Upper lobe of right lung (tissue), 1 donor: ENCODE data around the gene KRTAP5-10. TPM values are rescaled to one million over a fixed set of nuclear protein-coding genes. Genes with fewer than 3 reads are reported as not detected.
"Not testable (repeated sequence)": the region's sequence is repeated elsewhere in the genome, so short reads cannot be mapped to it uniquely, and the experiment has no call there.

Source experiments
- ATAC-seq: fragments of 200-7000 bp; cut with Tn5 transposase; one replicate; pipeline ENCODE4 v1.9.1; 2020; ENCODE audit warnings: mild to moderate bottlenecking, moderate library complexity
- DNase-seq: peaks from one replicate; pipeline ENCODE4 v3.0.0-alpha.2; 2020
- H3K27ac ChIP-seq: fragments of 200-600 bp; one replicate; pipeline ENCODE4 v1.8.0; 2022
- H3K27me3 ChIP-seq: fragments of 200-600 bp; one replicate; pipeline ENCODE4 v1.8.0; 2022; ENCODE audit warnings: mild to moderate bottlenecking
- H3K36me3 ChIP-seq: fragments of 200-600 bp; one replicate; pipeline ENCODE4 v1.8.0; 2022
- H3K4me1 ChIP-seq: fragments of 200-600 bp; one replicate; pipeline ENCODE4 v1.8.0; 2022
- H3K4me3 ChIP-seq: fragments of 200-600 bp; one replicate; pipeline ENCODE4 v1.8.0; 2022; ENCODE audit warnings: mild to moderate bottlenecking
- H3K9me3 ChIP-seq: fragments of 200-600 bp; one replicate; pipeline ENCODE4 v1.8.0; 2022
- intact Hi-C: fragments of 100-400 bp; cut with DNase I; formaldehyde crosslinking; loops from one replicate; pipeline ENCODE4 v1.11.0; 2022
- total RNA-seq: library from RNA; stranded (reverse); fragmentation: NEBNext Ultra II Directional; extraction: Animal tissue kit (Norgen Biotek cat#: 25700); gene quantifications from one replicate; pipeline ENCODE4 v1.2.1, GENCODE V29; 2021
- TF ChIP-seq, protein P1 (sequence below): fragments of 200-600 bp; IDR thresholded peaks from one replicate; pipeline ENCODE4 v1.8.0; 2022; ENCODE audit warnings: antibody characterized with exemption
- donor health status: DM: no; HTN: yes; CAD: no; lungs with severe emphysema.

Gene KRTAP5-10
- total RNA-seq, 1 donor from 2014 or later: not detected

- intact Hi-C loops: no loop called here
- no peak for DNase-seq
- no peaks in the 10 kb centered on the region for H3K27me3 ChIP-seq
- TF ChIP-seq, protein P1, sequence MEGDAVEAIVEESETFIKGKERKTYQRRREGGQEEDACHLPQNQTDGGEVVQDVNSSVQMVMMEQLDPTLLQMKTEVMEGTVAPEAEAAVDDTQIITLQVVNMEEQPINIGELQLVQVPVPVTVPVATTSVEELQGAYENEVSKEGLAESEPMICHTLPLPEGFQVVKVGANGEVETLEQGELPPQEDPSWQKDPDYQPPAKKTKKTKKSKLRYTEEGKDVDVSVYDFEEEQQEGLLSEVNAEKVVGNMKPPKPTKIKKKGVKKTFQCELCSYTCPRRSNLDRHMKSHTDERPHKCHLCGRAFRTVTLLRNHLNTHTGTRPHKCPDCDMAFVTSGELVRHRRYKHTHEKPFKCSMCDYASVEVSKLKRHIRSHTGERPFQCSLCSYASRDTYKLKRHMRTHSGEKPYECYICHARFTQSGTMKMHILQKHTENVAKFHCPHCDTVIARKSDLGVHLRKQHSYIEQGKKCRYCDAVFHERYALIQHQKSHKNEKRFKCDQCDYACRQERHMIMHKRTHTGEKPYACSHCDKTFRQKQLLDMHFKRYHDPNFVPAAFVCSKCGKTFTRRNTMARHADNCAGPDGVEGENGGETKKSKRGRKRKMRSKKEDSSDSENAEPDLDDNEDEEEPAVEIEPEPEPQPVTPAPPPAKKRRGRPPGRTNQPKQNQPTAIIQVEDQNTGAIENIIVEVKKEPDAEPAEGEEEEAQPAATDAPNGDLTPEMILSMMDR: no peak
- no peak for ATAC-seq
- no peak overlapping the region for H3K4me3 ChIP-seq
- no peak overlapping the region for H3K27ac ChIP-seq
- no peaks in the 10 kb centered on the region for H3K4me1 ChIP-seq
- no peaks in the 10 kb centered on the region for H3K36me3 ChIP-seq
- H3K9me3 ChIP-seq: no peaks in the 10 kb centered on the region
Observed at GRCh38 chr11:71538666-71538990, 26.7 kb upstream of the KRTAP5-10 start.

DNA sequence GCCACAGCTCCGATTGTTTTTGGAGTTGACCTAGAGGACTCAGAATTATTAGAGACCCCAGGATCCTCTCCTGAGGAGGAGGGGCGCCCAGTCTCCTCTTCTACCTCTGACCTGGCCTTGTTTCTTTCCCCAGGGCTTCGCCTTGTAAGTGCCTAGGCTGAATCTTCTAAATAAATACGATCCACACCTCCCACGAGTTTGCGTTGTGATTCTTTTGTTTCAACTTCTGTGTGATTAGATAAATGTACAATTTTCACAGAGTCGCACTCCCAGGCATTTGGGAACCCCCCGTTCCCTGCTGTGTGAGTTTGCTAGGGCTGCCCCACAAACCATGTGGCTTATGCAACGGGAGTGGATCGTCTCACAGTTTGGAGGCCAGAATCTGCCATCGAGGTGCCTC, 26.3 kb upstream of the KRTAP5-10 start:
- intact Hi-C loops: no loop called here
- no peaks in the 10 kb centered on the region for H3K27me3 ChIP-seq
- no peak for ATAC-seq
- H3K36me3 ChIP-seq: no peaks in the 10 kb centered on the region
- peak; percentile 26 for DNase-seq
- H3K4me1 ChIP-seq: no peaks in the 10 kb centered on the region
- no peak overlapping the region for H3K27ac ChIP-seq
- H3K9me3 ChIP-seq: no peaks in the 10 kb centered on the region
- TF ChIP-seq, protein P1: no peak
- no peak overlapping the region for H3K4me3 ChIP-seq

- H3K4me1 ChIP-seq, intact Hi-C loops, H3K36me3 ChIP-seq, H3K9me3 ChIP-seq, H3K4me3 ChIP-seq, H3K27me3 ChIP-seq, ATAC-seq, H3K27ac ChIP-seq: not testable (repeated sequence)
- peak; percentile 34 for DNase-seq
Observed at GRCh38 chr11:71539971-71540370, 25.4 kb upstream of the KRTAP5-10 start.

DNA sequence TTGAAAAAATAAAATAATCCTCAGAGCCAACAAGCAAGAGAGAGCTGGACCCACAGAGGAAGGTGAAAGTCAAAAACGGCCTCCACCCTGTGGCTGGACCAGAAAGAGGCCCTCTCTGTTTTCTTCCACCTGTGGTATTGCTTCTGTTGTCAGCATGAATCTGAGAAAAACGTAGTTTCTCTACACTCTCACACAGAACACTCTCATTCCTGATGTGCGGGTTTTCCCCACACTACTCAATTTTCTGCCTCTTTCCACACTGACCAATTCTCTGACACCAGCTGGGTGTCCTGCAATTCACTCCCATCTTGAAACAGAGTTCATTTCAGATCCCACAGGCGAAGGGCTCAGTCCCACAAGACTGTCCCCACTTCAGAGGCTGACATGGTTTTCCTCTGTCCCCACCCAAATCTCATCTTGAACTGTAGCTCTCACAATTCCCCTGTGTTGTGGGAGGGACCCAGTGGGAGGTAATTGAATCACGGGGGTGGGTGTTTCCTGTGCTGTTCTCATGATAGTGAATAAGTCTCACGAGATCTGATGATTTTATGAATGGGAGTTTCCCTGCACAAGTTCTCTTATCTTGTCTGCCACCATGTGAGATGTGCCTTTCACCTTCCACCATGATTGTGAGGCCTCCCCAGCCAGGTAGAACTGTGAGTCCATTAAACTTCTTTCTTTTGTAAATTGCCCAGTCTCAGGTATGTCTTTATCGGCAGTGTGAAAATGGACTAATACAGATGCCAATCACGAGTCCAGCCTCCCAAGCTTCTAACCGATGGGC, 24.6 kb upstream of the KRTAP5-10 start:
- ATAC-seq, H3K4me3 ChIP-seq, DNase-seq, H3K36me3 ChIP-seq, H3K27ac ChIP-seq, H3K9me3 ChIP-seq, intact Hi-C loops, H3K4me1 ChIP-seq, H3K27me3 ChIP-seq: not testable (repeated sequence)

GRCh38 chr11:71542382-71542781, 23.0 kb upstream of the KRTAP5-10 start:
- TF ChIP-seq, protein P1: no peak
- DNase-seq: no peak
- Histone ChIP-seq H3K4me1 (no peaks in the 10 kb centered on the region), H3K9me3 (no peaks in the 10 kb centered on the region), H3K27ac (no peak overlapping the region), H3K4me3 (no peak overlapping the region), H3K27me3 (no peaks in the 10 kb centered on the region), H3K36me3 (no peaks in the 10 kb centered on the region)
- intact Hi-C loops: no loop called here
- ATAC-seq: no peak

GRCh38 chr11:71542879-71543777, 22.2 kb upstream of the KRTAP5-10 start:
- Histone ChIP-seq H3K27ac (no peak overlapping the region), H3K9me3 (no peaks in the 10 kb centered on the region), H3K27me3 (no peaks in the 10 kb centered on the region), H3K4me3 (no peak overlapping the region), H3K4me1 (no peaks in the 10 kb centered on the region), H3K36me3 (no peaks in the 10 kb centered on the region)
- no peak for ATAC-seq
- no peak for DNase-seq
- TF ChIP-seq, protein P1: no peak
- intact Hi-C loops: no loop called here
